Measurements from ENCODE around the gene TAPBPL.
A peak's percentile ranks its signal among the peaks of the same experiment; 100 is the strongest.
"Not testable (repeated sequence)": the region's sequence is repeated elsewhere in the genome, so short reads cannot be mapped to it uniquely, and the experiment has no call there.

The TAPBPL gene

DNA sequence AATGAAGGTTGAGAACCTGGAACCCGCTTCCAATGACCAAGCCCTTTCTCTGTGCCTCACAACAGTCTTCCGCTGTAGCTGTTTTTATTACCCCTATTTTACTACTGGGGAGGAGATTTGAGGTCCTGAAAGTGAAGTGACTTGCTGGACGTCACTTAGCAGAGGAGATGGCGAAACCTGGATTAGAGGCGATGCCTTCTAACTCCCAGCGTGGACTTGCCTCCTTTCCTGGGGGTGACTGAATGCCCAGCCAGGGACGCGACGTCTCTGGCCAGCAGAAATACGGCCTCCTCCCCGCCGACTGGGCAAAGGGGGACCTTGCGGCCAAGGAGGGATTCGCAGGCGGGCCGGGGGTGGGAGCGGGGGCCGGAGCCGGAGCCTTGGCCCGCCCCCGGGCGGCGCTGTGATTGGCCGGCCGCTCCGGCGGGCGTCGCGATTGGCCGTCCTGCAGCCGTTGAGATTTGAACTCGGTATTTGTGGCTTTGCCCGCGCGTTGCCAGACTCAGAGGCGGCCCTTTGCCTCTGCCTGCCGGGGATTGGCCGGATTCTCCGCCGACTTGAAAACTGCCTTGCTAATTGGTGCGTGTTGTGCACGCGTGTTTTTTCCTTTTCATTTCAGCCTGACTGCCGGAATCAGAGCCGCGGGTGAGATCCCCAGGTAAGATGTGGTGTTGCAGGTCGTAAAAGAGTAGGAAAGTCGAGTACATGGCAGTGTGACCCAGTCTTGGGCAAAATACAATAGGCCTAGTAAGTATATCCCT lies 41.8 kb downstream of the TAPBPL start, which contains the start of gene NCAPD2:
NCAPD2 (plus strand) TSS at position 606 of the 761 bp plus-strand sequence. CDS start 997 bp downstream, outside the sequence.
- DNase-seq = peak; percentile 99

GRCh38 chr12:6494258-6494743 lies 42.5 kb downstream of the TAPBPL start:
- DNase-seq = peak; percentile 48

DNA sequence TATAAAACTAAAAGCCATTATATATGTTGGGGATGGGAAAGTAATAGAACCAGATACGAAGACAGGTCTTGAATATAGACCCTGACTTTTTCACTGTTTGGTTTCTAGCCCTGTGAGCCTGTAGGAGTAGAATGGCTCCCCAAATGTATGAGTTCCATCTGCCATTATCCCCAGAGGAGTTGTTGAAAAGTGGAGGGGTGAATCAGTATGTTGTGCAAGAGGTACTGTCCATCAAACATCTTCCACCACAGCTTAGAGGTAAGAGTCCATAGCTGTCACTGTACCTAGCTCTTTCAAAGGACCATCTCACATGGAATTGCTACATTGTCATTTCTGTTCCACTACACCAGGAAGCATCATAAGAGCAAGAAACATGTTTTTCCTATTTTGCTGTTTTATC lies 43.1 kb downstream of the TAPBPL start:
- no peak for DNase-seq

- DNase-seq = not testable (repeated sequence)
Observed at GRCh38 chr12:6497291-6497690, 45.4 kb downstream of the TAPBPL start.

DNA sequence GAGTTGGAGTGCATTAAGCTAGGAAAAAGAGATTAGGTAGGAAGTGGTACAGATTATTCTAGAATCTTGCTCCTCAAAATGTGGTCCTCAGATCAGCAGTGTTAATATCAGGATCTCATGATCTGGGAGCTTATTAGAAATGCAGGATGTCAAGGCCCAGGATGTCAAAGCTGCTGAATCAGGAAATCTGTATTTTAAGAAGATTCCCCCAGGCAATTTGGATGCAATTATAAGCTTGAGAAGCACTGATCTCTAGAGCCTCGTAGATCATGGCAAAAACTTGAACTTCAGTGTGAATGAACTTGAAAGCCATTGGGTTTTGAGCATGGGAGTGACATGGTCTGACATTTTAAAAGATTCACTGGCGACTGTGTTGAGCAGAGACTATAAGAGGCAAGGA lies 48.6 kb downstream of the TAPBPL start:
- no peak for DNase-seq

DNA sequence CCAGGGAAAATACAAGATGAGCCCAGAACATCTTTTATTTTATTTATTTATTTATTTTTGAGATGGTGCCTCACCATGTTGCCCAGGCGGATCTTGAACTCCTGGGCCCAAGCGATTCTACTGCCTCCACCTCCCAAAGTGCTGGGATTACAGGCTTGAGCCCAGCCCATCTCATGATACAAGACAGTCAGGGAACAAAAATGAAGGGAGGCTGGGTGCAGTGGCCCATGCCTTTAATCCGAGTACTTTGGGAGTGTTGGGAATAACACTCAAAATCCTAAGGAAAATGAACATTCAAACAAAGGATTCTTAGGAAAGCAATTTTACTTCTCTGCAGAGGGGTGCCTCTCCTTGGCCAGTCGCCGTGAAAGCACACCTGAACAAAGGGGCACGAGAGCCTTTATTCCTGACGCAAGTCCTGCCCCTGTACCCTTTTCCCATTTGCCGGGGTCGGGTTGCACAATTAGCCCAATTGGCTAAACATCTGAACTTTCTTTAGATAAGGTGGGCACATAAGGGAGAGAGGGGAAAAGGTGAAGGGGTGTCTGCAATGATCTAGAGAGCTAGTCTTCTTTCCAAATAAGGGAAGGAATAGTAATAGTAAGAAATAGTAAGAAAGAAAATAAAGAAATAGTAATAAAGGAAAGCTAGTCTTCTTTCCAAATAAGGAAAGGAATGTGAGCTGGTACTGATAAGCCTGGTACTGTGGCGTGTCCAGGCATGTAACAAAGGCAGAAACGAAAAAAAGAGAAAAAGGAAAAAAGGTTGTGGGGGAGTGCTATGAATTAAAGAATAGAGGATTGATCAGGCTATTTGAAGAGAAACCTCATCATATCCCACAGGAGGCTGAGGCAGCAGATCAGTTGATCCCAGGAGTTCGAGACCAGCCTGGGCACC lies 55.5 kb downstream of the TAPBPL start:
- no peak for DNase-seq

GRCh38 chr12:6508087-6508486 lies 56.2 kb downstream of the TAPBPL start:
- no peak for DNase-seq

All from NCI-H1694 treated with DMSO at 0.1 percent for 48 hours (cell line).